Transverse colon (tissue), 4 donors: ENCODE results near the gene FKBP1A. TPM values are rescaled to one million over a fixed set of nuclear protein-coding genes. Genes with fewer than 3 reads are reported as not detected.

Experiments
- DNase-seq: peaks from one replicate; pipeline ENCODE4 v3.0.0-alpha.2; 2019
- H3K27ac ChIP-seq, 4 donors: fragments of 200-600 bp; sonication (generic); 2 replicates each; pipeline ENCODE4 v1.5.1; 2016 to 2018; ENCODE audit warnings: inconsistent platforms in 4 of 4
- H3K27me3 ChIP-seq: fragments of 200-600 bp; sonication (generic); 2 replicates; pipeline ENCODE4 v1.5.1; 2017; ENCODE audit warnings: inconsistent platforms
- H3K36me3 ChIP-seq, 4 donors: fragments of 200-600 bp; sonication (generic); 2 replicates each; pipeline ENCODE4 v1.5.1; 2017 to 2019; ENCODE audit warnings: inconsistent platforms in 4 of 4
- H3K4me1 ChIP-seq, 4 donors: fragments of 200-600 bp; sonication (generic); 2 replicates each; pipeline ENCODE4 v1.5.1; 2017 to 2020; ENCODE audit warnings: inconsistent platforms in 4 of 4
- H3K4me3 ChIP-seq, 4 donors: fragments of 200-600 bp; sonication (generic); 1 replicate in 1 of 4; 2 replicates in 3 of 4; pipeline versions ENCODE4 v1.5.1 to v1.6.1; 2017 to 2019; ENCODE audit warnings: inconsistent platforms in 4 of 4
- H3K9me3 ChIP-seq, 2 donors: fragments of 200-600 bp; sonication (generic); 2 replicates each; pipeline ENCODE4 v1.5.1; 2017 to 2019; ENCODE audit warnings: inconsistent platforms in 2 of 2
- EP300 ChIP-seq: sonication (generic); formaldehyde crosslinking; IDR thresholded peaks from one replicate; pipeline ENCODE4 v1.6.1; 2017; ENCODE audit warnings: antibody characterized with exemption, low read depth
- POLR2A ChIP-seq: fragments of 450-650 bp; IDR thresholded peaks from one replicate; pipeline ENCODE4 v1.6.1; 2016; ENCODE audit warnings: antibody characterized with exemption, mild to moderate bottlenecking, moderate library complexity
- POLR2AphosphoS5 ChIP-seq, 3 donors: sonication (generic); formaldehyde crosslinking; IDR thresholded peaks; one replicate each; pipeline ENCODE4 v1.6.1; 2016; ENCODE audit warnings: antibody characterized with exemption in 3 of 3
- WGBS, 2 donors: methylation state at CpG; one replicate each; pipeline ENCODE4 v1.1.5; 2018; ENCODE audit warnings: low coverage in 1 of 2; 5-methylcytosine and 5-hydroxymethylcytosine counted together
- in situ Hi-C, 4 donors: fragments of 200-750 bp; cut with MboI; loops; one replicate each; pipeline versions ENCODE4 v1.15.0 to v1.15.1; 2017; ENCODE audit warnings: low sequenced_read_pairs in 3 of 4, low pct_ligation_motif_present in 1 of 4, low pct_unique_long_range_greater_than_20kb in 1 of 4
- intact Hi-C: fragments of 100-400 bp; cut with DNase I; formaldehyde crosslinking; loops from one replicate; pipeline ENCODE4 v1.15.1; 2023; ENCODE audit warnings: low total_unique reads
- total RNA-seq, 4 donors: library from RNA; depleted of rRNA; stranded (reverse); fragments of >200 nt; gene quantifications; one replicate each; pipeline ENCODE4 v1.1.0, GENCODE V29; 2016
- TF ChIP-seq, protein P1 (sequence below), 5 experiments: fragments of 200-600 bp in 3 of 5; fragments of 450-650 bp in 2 of 5; sonication (generic) in 3 of 5; IDR thresholded peaks; 1 replicate in 2 of 5; 2 replicates in 3 of 5; pipeline ENCODE4 v1.5.1; 2016 to 2017; ENCODE audit warnings: antibody characterized with exemption in 5 of 5, inconsistent platforms in 3 of 5, mild to moderate bottlenecking in 2 of 5, moderate library complexity in 1 of 5

The FKBP1A gene
- total RNA-seq, 4 donors from 2014 or later: 120 to 202 (median 144) TPM

DNA sequence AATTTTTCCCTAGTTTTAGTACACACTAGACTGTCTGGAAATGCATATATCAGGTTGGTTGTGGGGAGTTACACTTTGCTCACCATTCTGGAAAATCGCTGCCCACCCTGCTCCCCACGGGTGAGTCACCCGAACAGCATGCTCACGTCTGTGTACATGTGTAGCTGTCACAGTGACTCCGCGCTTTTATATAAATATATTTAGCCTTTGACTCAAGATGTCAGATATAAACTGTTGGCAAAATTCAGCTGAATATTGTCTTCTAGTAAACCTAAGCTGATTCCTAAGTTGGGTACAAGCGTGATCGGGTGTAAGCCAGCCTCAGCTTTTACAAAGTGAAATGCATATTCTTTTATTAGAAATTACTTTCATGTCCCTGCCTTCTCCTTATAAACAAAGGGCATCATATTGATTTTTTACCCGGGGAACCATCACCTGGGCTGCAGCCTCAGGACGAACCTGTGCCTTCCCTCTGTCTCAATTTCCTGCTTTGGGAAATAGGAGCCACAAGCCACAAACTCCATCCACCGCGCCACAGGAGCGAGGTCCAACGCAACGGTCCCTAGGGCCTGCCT lies 68.2 kb downstream of the FKBP1A start:
- intact Hi-C loops: loop anchor here (2.0 kb wide), 1 partner anchor 68 kb away; the partner anchor contains the start of gene FKBP1A
- H3K27me3 ChIP-seq: no peaks in the 10 kb centered on the region
- no peak for DNase-seq

DNA sequence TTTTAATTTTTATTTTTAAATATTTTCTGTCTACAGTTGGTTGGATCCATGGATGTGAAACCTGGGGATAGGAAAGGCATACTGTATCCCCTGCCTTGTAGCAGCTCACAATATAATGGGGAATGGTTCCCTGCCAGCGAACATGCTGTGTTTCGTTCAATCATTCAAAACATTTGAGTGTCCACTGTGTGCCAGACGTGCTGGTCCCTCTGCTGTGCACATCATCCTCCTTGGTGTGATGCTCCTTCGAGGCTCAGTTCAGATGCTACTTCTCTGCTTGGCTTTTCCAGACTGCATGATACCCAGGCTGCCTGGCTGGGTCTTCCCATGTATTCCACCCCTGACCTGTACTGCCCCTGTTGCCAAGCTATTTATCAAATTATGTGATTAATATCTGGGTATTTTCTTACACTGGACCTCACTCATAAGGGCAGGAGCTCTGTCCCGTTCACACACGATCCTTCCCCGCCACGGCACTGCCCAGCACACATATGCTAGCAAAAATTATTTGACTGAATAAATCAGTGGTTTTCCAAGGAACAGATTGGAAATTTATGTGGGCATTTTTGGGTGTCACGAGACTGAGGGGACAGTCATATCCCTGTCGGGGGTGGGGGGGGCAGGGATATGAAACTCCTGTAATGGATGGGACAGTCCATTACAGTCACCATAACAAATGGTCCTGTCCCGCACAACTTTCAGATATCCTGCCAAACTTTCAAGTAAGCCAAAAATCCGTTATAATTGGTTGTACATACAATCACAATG lies 68.8 kb downstream of the FKBP1A start:
- no peak overlapping the region for H3K4me3 ChIP-seq
- H3K27me3 ChIP-seq: no peaks in the 10 kb centered on the region
- in situ Hi-C loops (no loop called here), intact Hi-C loops (loop anchor here (2.0 kb wide), 1 partner anchor 69 kb away; the partner anchor contains the start of gene FKBP1A)
- DNase-seq: no peak
- 83 to 89% methylated on average over 4 to 12 of the region's 12 CpGs for WGBS, 2 donors
- H3K9me3 ChIP-seq: no peaks in the 10 kb centered on the region
- no peaks in the 10 kb centered on the region for H3K36me3 ChIP-seq
- peak overlapping the region; percentile 50 to 99 (median 98) for H3K27ac ChIP-seq
- peaks cover 30 to 43% (median 37%) of the 10 kb centered on the region in 4 donors for H3K4me1 ChIP-seq
- no peak for TF ChIP-seq POLR2A

More for the DNA sequence above, 68.2 kb downstream of the FKBP1A start:
- H3K36me3 ChIP-seq: no peaks in the 10 kb centered on the region
- peaks cover 32 to 49% (median 44%) of the 10 kb centered on the region in 4 donors for H3K4me1 ChIP-seq
- TF ChIP-seq POLR2AphosphoS5 (IDR thresholded peaks at IDR 0.05): no peak
- no peak for TF ChIP-seq POLR2A
- TF ChIP-seq EP300: no peak
- TF ChIP-seq, protein P1, sequence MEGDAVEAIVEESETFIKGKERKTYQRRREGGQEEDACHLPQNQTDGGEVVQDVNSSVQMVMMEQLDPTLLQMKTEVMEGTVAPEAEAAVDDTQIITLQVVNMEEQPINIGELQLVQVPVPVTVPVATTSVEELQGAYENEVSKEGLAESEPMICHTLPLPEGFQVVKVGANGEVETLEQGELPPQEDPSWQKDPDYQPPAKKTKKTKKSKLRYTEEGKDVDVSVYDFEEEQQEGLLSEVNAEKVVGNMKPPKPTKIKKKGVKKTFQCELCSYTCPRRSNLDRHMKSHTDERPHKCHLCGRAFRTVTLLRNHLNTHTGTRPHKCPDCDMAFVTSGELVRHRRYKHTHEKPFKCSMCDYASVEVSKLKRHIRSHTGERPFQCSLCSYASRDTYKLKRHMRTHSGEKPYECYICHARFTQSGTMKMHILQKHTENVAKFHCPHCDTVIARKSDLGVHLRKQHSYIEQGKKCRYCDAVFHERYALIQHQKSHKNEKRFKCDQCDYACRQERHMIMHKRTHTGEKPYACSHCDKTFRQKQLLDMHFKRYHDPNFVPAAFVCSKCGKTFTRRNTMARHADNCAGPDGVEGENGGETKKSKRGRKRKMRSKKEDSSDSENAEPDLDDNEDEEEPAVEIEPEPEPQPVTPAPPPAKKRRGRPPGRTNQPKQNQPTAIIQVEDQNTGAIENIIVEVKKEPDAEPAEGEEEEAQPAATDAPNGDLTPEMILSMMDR (IDR thresholded peaks at IDR 0.05): no peak
- WGBS, 2 donors: 13 to 25% methylated on average over 8 to 15 of the region's 15 CpGs
- H3K4me3 ChIP-seq: peak overlapping the region; percentile 14 to 83 (median 78)
- in situ Hi-C loops: no loop called here
- no peaks in the 10 kb centered on the region for H3K9me3 ChIP-seq
- H3K27ac ChIP-seq: peak overlapping the region; percentile 93 to 99 (median 98)

DNA sequence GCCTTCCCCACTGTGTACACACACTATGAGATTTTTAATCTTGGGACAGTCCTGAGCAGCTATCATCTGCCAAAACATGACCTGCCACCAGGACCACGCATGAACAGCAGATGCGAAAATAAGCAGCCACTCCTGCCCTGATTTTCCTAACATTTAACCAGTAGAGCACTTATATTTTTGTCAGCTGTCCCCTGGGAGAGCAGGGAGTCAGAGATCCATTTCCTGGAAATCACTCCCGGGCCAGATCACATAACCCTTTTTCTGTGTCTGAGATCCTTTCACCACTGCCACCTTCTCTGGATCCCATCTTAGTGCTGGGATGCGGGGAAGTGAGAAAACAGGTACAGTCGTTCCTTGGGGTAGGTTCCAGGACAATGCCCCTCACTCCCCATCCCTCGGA lies 69.6 kb downstream of the FKBP1A start:
- Histone ChIP-seq H3K9me3 (no peaks in the 10 kb centered on the region), H3K4me1 (peaks cover 25 to 35% (median 30%) of the 10 kb centered on the region in 4 donors), H3K4me3 (no peak overlapping the region), H3K27ac (peak overlapping the region; percentile 50 to 99 (median 98)), H3K27me3 (no peaks in the 10 kb centered on the region), H3K36me3 (no peaks in the 10 kb centered on the region)
- TF ChIP-seq POLR2A (peak; percentile 2), EP300 (no peak)
- intact Hi-C loops (no loop called here), in situ Hi-C loops (no loop called here)
- no peak for DNase-seq
- WGBS, 2 donors: 60 to 76% methylated on average over 6 of the region's 6 CpGs

DNA sequence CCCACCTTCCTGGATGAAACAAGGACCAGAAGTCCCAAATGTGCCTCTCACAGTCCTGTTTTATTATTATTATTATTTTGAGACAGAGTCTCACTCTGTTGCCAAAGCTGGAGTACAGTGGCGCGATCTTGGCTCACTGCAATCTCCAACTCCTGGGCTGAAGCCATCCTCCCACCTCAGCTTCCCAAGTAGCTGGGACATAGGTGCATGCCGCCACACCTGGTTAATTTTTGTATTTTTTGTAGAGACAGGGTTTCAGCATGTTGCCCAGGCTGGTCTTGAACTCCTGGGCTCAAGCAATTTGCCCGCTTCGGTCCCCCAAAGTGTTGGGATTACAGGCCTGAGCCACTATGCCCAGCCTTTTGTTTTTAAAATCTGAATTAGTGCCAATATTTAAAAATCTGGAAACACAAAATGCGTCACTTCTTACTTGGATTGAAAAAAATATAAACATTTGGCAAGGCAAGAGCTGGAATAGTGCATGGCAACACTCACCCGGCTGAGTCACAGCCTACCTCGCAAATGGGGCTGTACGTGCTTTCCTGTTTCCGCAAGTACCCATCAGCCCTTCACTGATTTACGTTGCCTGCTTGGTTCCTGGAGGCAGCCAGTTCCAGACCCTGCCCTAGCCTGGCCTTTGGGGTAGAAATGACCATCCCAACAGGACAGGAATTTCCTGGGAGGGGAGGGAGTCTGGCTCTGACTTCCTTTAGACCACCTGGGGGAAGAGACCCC lies 70.2 kb downstream of the FKBP1A start:
- H3K9me3 ChIP-seq: no peaks in the 10 kb centered on the region
- H3K4me3 ChIP-seq: no peak overlapping the region
- intact Hi-C loops: no loop called here
- in situ Hi-C loops: no loop called here
- no peaks in the 10 kb centered on the region for H3K36me3 ChIP-seq
- no peaks in the 10 kb centered on the region for H3K27me3 ChIP-seq
- DNase-seq: peak; percentile 20
- H3K4me1 ChIP-seq: peaks cover 20 to 29% (median 25%) of the 10 kb centered on the region in 4 donors
- WGBS, 2 donors: 70 to 82% methylated on average over 9 to 11 of the region's 11 CpGs
- TF ChIP-seq EP300 (no peak), POLR2A (peak; percentile 15), POLR2AphosphoS5 (IDR thresholded peaks at IDR 0.05) (peak; percentile 7 to 59 (median 37))
- TF ChIP-seq, protein P1 (IDR thresholded peaks at IDR 0.05): no peak
- H3K27ac ChIP-seq: peak overlapping the region; percentile 50 to 99 (median 98)

DNA sequence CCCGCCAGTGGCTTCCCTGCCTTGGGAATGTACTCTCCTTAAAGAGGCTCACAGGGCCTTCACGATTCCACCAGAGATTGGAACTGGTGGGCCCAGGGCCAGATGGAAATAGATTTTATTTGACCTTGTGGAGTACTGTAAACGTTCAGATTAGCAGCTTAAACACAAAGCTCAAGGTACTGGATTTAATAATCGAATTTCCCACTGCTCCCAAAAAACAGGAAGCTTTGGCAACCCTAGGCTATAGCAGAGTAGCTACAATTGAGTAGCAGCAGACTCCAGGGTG lies 71.3 kb downstream of the FKBP1A start:
- no peaks in the 10 kb centered on the region for H3K27me3 ChIP-seq
- 0 to 59% methylated on average over 1 to 4 of the region's 4 CpGs for WGBS, 2 donors
- DNase-seq: peak; percentile 4
- in situ Hi-C loops: no loop called here
- intact Hi-C loops: no loop called here
- no peak overlapping the region for H3K27ac ChIP-seq
- no peaks in the 10 kb centered on the region for H3K36me3 ChIP-seq
- no peaks in the 10 kb centered on the region for H3K9me3 ChIP-seq
- peaks cover 9 to 19% (median 14%) of the 10 kb centered on the region in 4 donors for H3K4me1 ChIP-seq
- no peak overlapping the region for H3K4me3 ChIP-seq
- TF ChIP-seq EP300: no peak
- TF ChIP-seq, protein P1 (IDR thresholded peaks at IDR 0.05): no peak
- TF ChIP-seq POLR2A: no peak
- TF ChIP-seq POLR2AphosphoS5 (IDR thresholded peaks at IDR 0.05): no peak
